HEK293 (cell line): Measurements from ENCODE around the gene HDAC7.

ENCODE experiments used
- ATF2 ChIP-seq: fragments of 450-650 bp; formaldehyde crosslinking; IDR thresholded peaks from 2 replicates; pipeline ENCODE4 v1.5.1; 2016; ENCODE audit warnings: missing biosample characterization, missing genetic modification characterization, low read depth
- KLF16 ChIP-seq: fragments of 450-650 bp; formaldehyde crosslinking; IDR thresholded peaks from 2 replicates; pipeline ENCODE4 v1.5.1; 2017; ENCODE audit warnings: missing biosample characterization, missing genetic modification characterization
- PATZ1 ChIP-seq: fragments of 450-650 bp; formaldehyde crosslinking; IDR thresholded peaks from 2 replicates; pipeline ENCODE4 v1.5.1; 2016; ENCODE audit warnings: missing biosample characterization, missing genetic modification characterization
- YY1 ChIP-seq: fragments of 450-650 bp; formaldehyde crosslinking; IDR thresholded peaks from 2 replicates; pipeline ENCODE4 v1.5.1; 2018; ENCODE audit warnings: missing biosample characterization, missing genetic modification characterization
- ZBTB21 ChIP-seq: fragments of 450-650 bp; formaldehyde crosslinking; IDR thresholded peaks from 2 replicates; pipeline ENCODE4 v1.5.1; 2017; ENCODE audit warnings: missing biosample characterization, missing genetic modification characterization
- ZBTB48 ChIP-seq: fragments of 450-650 bp; formaldehyde crosslinking; IDR thresholded peaks from 2 replicates; pipeline ENCODE4 v1.5.1; 2016; ENCODE audit warnings: missing biosample characterization, missing genetic modification characterization
- ZBTB49 ChIP-seq: fragments of 450-650 bp; formaldehyde crosslinking; IDR thresholded peaks from 2 replicates; pipeline ENCODE4 v1.5.1; 2016; ENCODE audit warnings: missing biosample characterization, missing genetic modification characterization, low read depth
- ZNF311 ChIP-seq: fragments of 450-650 bp; formaldehyde crosslinking; IDR thresholded peaks from 2 replicates; pipeline ENCODE4 v1.5.1; 2017; ENCODE audit warnings: missing biosample characterization, missing genetic modification characterization, borderline replicate concordance
- ZNF670 ChIP-seq: fragments of 450-650 bp; formaldehyde crosslinking; IDR thresholded peaks from 2 replicates; pipeline ENCODE4 v1.5.1; 2016; ENCODE audit warnings: missing biosample characterization, missing genetic modification characterization, low read depth
- ZNF785 ChIP-seq: fragments of 450-650 bp; formaldehyde crosslinking; IDR thresholded peaks from 2 replicates; pipeline ENCODE4 v1.5.1; 2016; ENCODE audit warnings: missing biosample characterization, missing genetic modification characterization
- TF ChIP-seq, protein P1 (sequence below): fragments of 450-650 bp; formaldehyde crosslinking; IDR thresholded peaks from 2 replicates; pipeline ENCODE4 v1.5.1; 2016; ENCODE audit warnings: missing biosample characterization, missing genetic modification characterization
- TF ChIP-seq, protein P2 (sequence below): fragments of 450-650 bp; formaldehyde crosslinking; IDR thresholded peaks from 2 replicates; pipeline ENCODE4 v1.5.1; 2016; ENCODE audit warnings: missing biosample characterization, missing genetic modification characterization
- TF ChIP-seq, protein P3 (sequence below): fragments of 450-650 bp; formaldehyde crosslinking; IDR thresholded peaks from 2 replicates; pipeline ENCODE4 v1.5.1; 2016; ENCODE audit warnings: missing biosample characterization, missing genetic modification characterization
- TF ChIP-seq, protein P4 (sequence below): sonication (generic); formaldehyde crosslinking; IDR thresholded peaks from 2 replicates; pipeline ENCODE4 v1.8.1; 2022; ENCODE audit warnings: mild to moderate bottlenecking, moderate library complexity, missing genetic modification reagents

GRCh38 chr12:47751561-47751960, 68.1 kb downstream of the HDAC7 start:
- TF ChIP-seq ZNF311 (tag by site-specific recombination), result no peak
- TF ChIP-seq ZNF670 (tag by site-specific recombination), result no peak
- no peak for TF ChIP-seq ZBTB48 (tag by site-specific recombination)
- no peak for TF ChIP-seq ZNF785 (tag by site-specific recombination)
- TF ChIP-seq, protein P1, sequence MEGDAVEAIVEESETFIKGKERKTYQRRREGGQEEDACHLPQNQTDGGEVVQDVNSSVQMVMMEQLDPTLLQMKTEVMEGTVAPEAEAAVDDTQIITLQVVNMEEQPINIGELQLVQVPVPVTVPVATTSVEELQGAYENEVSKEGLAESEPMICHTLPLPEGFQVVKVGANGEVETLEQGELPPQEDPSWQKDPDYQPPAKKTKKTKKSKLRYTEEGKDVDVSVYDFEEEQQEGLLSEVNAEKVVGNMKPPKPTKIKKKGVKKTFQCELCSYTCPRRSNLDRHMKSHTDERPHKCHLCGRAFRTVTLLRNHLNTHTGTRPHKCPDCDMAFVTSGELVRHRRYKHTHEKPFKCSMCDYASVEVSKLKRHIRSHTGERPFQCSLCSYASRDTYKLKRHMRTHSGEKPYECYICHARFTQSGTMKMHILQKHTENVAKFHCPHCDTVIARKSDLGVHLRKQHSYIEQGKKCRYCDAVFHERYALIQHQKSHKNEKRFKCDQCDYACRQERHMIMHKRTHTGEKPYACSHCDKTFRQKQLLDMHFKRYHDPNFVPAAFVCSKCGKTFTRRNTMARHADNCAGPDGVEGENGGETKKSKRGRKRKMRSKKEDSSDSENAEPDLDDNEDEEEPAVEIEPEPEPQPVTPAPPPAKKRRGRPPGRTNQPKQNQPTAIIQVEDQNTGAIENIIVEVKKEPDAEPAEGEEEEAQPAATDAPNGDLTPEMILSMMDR (tag by site-specific recombination), result no peak
- TF ChIP-seq, protein P2, sequence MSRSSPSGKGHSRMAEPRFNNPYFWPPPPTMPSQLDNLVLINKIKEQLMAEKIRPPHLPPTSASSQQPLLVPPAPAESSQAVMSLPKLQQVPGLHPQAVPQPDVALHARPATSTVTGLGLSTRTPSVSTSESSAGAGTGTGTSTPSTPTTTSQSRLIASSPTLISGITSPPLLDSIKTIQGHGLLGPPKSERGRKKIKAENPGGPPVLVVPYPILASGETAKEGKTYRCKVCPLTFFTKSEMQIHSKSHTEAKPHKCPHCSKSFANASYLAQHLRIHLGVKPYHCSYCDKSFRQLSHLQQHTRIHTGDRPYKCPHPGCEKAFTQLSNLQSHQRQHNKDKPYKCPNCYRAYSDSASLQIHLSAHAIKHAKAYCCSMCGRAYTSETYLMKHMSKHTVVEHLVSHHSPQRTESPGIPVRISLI (tag by site-specific recombination), result no peak
- TF ChIP-seq, protein P3, sequence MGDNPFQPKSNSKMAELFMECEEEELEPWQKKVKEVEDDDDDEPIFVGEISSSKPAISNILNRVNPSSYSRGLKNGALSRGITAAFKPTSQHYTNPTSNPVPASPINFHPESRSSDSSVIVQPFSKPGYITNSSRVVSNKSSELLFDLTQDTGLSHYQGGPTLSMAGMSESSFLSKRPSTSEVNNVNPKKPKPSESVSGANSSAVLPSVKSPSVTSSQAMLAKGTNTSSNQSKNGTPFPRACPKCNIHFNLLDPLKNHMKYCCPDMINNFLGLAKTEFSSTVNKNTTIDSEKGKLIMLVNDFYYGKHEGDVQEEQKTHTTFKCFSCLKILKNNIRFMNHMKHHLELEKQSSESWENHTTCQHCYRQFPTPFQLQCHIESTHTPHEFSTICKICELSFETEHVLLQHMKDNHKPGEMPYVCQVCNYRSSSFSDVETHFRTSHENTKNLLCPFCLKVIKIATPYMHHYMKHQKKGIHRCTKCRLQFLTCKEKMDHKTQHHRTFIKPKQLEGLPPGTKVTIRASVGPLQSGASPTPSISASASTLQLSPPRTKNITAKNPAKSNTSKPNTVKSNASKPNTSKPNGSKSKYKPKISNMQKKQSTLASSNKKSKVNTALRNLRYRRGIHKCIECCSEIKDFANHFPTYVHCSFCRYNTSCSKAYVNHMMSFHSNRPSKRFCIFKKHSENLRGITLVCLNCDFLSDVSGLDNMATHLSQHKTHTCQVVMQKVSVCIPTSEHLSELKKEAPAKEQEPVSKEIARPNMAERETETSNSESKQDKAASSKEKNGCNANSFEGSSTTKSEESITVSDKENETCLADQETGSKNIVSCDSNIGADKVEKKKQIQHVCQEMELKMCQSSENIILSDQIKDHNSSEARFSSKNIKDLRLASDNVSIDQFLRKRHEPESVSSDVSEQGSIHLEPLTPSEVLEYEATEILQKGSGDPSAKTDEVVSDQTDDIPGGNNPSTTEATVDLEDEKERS, result no peak
- no peak for TF ChIP-seq ATF2
- TF ChIP-seq ZBTB21 (tag by site-specific recombination), result no peak
- TF ChIP-seq KLF16 (tag by site-specific recombination), result no peak
- TF ChIP-seq, protein P4, sequence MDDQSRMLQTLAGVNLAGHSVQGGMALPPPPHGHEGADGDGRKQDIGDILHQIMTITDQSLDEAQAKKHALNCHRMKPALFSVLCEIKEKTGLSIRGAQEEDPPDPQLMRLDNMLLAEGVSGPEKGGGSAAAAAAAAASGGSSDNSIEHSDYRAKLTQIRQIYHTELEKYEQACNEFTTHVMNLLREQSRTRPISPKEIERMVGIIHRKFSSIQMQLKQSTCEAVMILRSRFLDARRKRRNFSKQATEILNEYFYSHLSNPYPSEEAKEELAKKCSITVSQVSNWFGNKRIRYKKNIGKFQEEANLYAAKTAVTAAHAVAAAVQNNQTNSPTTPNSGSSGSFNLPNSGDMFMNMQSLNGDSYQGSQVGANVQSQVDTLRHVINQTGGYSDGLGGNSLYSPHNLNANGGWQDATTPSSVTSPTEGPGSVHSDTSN, result no peak
- TF ChIP-seq ZBTB49, result no peak
- TF ChIP-seq PATZ1 (tag by site-specific recombination), result no peak
- TF ChIP-seq YY1 (tag by site-specific recombination), result no peak
